Left lobe of liver (tissue), 2 donors: ENCODE results near the gene SOX13. TPM values are rescaled to one million over a fixed set of nuclear protein-coding genes. Genes with fewer than 3 reads are reported as not detected.
A peak's percentile ranks its signal among the peaks of the same experiment; 100 is the strongest.

Experiments used
- ATAC-seq: fragments of 200-7000 bp; cut with Tn5 transposase; one replicate; pipeline ENCODE4 v1.9.1; 2020; ENCODE audit warnings: mild to moderate bottlenecking, moderate library complexity
- DNase-seq: peaks from one replicate; pipeline ENCODE4 v3.0.0-alpha.2; 2020; ENCODE audit warnings: low spot score
- total RNA-seq: library from RNA; stranded (reverse); gene quantifications from one replicate; pipeline ENCODE4 v1.2.1, GENCODE V29; 2021
- donor health status: DM: no; HTN: no; CAD: no; lungs with moderate emphysema.
- donor health status: DM: no; HTN: yes; CAD: no.

Gene SOX13
- total RNA-seq, 1 donor from 2014 or later: 33.8 TPM

- no peak for ATAC-seq
- no peak for DNase-seq
Observed at GRCh38 chr1:204128464-204128963, 55.6 kb downstream of the SOX13 start.

DNA sequence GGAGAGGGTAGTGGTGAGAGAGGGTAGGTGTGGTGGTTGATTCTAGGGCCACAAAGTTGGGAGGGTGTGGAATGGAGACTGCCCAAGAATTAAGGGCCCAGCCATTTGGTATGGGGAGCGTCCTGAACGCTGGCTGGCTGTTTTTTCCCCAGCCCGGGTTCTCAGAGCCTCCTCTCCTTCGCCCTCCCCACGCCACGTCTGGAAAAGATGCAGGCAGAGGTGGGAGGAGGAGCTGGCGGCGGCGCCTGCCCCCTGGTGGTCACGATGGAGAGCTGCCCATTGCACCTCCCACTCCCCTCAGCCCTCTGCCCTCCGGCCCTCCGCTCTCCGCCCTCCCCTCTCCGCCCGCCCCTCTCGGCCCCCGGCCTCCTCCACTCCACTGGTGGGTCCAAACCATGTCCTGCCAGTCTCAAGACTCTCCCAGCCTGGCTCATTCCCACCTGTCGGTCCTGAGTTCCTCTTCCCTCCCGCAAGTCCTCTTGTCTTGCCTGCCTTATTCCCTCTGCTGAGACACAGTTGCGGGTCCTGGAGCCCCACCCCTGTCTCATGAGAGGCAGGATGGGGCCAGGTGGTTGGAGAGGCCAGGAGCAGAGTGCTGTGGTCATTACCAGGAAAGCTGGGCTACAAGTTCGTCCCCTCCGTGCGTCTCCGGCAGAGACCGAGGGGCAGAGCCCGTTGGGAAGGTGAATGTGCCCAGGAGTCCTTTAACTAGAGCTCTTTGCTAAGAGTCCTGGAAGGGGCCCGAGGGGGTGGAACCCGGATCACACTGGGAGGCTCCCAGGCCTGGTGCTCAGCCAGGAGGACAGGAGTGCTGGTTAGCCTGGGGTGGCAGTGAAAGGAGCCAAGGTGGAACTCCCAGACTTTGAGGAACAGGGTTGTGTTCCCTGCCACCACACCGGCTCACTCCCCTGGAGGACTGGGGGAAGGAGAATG is 56.3 kb downstream of the SOX13 start:
- ATAC-seq: peak; percentile 68

GRCh38 chr1:204130178-204130577 is 57.3 kb downstream of the SOX13 start:
- ATAC-seq (peak; percentile 65), DNase-seq (peak; percentile 97)

More for the DNA sequence above, 56.3 kb downstream of the SOX13 start:
- DNase-seq: peak; percentile 94

- DNase-seq: no peak
- ATAC-seq: peak; percentile 2
Observed at GRCh38 chr1:204130981-204131892, 58.3 kb downstream of the SOX13 start.

DNA sequence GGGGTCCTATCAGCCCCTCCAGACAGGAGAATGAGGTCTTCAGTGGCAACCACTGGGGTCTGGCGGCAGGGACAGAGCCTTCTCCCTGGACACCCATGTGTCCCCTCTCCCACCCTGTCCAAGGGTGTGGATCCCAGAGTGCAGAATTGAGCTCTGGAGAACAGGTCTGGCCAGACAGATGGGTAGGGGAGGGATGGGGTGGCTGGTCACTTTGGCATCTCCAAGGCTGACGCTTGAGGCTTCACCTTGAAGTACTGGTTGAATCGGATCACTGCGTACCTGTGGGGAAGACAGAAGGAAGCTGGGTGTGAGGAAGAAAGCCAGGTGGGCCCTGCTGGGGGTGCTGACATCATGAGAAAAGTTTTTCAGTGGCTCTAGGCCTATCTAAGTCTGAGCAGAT is 59.1 kb downstream of the SOX13 start:
- DNase-seq (no peak), ATAC-seq (no peak)

DNA sequence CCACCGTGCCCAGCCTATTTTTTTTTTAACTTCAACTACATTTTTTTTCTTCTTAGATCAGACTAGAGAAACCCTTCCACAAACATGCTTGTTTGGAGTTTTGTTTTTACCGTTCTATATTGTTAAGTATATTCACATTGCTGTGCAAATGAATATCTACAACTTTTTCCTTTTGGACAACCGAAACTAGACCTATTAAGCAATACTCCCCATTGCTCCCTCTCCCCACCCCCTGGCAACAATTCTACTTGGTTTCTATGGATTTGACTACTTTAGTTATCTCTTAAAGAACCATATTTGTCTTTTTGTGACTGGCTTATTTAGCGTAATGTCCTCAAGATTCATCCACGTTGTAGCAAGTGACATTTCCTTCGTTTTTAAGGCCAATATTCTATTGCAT is 59.8 kb downstream of the SOX13 start:
- DNase-seq: no peak
- no peak for ATAC-seq

- DNase-seq (no peak), ATAC-seq (no peak)
Observed at GRCh38 chr1:204134103-204134502, 61.2 kb downstream of the SOX13 start.

GRCh38 chr1:204136814-204137213 is 63.9 kb downstream of the SOX13 start:
- ATAC-seq (peak; percentile 2), DNase-seq (no peak)

DNA sequence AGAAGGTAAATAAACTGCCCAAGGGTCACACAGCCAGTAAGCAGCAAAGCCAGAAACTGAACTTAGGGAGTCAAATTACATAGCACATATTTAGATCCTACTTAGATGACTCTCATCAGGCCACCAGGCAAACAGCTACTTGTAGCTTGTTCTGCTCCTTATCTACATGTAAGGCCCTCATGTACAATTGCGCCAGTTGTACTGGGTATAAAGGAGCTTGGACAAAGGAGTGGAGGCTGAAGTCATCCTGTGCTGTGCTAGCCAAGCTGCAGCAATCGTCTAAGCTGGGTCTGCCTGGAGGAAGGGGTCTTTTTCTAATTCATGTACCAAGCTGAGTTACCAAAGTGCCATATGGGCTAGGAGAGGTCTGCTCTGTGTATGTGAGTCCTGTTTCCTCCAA is 66.2 kb downstream of the SOX13 start:
- DNase-seq (no peak), ATAC-seq (no peak)

DNA sequence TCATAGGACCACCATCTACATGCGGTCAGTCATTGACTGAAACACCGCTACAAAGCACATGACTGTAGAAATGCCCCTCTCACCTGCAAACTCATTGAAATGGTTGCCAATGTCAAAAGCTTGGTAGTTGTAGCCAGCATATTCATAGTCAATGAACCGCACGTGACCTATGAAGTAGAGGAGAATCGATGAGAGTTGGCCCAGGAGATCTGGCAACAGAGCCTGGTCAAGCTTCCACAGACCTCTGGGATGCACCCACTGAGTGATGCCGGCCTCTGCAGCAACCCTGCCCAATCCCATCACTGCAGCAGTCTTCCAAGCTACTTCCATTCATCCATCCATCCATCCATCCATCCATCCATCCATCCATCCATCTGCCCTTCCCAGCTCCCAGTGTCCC is 67.0 kb downstream of the SOX13 start:
- peak; percentile 48 for ATAC-seq
- DNase-seq: peak; percentile 73

- DNase-seq (no peak), ATAC-seq (no peak)
Observed at GRCh38 chr1:204141131-204141530, 68.2 kb downstream of the SOX13 start.

GRCh38 chr1:204142032-204142974 is 69.4 kb downstream of the SOX13 start:
- DNase-seq (peak; percentile 82), ATAC-seq (peak; percentile 41)

GRCh38 chr1:204143276-204144041 is 70.5 kb downstream of the SOX13 start:
- ATAC-seq: peak; percentile 1
- DNase-seq: peak; percentile 68

DNA sequence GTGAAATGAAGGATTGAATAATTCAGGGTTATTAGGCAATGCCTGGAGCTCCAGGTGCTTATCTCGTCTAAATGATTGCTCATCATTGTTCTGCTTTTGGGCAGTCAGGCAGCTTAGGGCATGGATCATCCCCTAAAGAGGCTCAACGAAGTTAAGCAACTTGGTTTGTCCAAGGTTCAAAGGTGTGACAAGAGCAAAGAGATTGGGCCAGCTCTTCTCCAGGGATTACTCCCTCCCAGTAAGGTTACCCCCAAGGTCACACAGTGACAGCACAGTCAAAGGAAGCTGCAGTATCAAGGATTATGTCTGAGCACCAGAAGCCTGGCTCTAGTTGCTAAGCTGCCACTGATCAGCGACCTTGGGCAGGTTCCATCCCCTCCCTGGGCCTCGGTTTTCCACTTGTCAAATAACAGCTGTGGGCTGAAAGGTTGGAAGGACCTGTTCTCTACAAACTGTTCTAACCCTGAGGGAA is 72.2 kb downstream of the SOX13 start:
- DNase-seq (peak; percentile 89), ATAC-seq (peak; percentile 46)

DNA sequence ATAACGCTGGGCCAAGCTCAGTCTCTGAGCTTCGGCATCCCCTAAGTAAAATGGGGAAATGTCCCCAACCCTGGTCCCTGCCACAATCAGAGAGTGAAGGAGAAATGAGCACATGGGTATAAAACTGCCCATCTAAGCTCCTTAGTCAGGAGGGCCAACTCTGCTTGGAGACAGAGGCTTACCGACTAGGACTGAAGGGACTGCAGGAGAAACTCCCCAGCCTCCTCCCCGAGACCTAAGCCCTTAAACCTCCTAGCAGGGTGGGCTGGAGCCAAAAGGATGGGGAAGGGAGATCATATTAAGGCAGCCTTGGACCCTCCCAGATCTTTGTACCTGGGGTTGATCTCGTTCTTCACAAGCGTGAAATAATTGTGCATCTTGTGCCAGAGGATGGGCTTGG is 73.4 kb downstream of the SOX13 start:
- DNase-seq (no peak), ATAC-seq (no peak)

- ATAC-seq (peak; percentile 49), DNase-seq (peak; percentile 97)
Observed at GRCh38 chr1:204146965-204147364, 74.0 kb downstream of the SOX13 start.

GRCh38 chr1:204147406-204148383 is 74.8 kb downstream of the SOX13 start:
- ATAC-seq (no peak), DNase-seq (peak; percentile 49)

DNA sequence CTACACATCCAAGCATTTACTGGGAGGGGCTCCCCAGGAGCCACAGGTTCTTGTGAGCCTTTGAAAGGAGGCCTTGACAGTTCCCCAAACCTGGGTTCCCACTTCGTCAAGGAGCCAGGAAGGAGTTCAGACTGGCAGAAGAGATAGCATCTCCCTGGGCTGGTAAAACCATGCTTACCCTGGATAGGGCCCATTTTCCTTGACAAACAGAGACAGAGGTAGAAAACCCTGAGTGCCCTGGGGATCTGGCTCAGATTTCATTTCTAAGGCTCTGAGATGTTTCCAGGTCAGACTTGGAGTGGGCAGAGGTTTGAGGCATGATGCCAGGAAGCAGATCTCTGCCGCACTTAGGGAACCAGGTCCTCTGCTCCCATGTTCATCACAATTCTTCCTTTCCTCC is 76.2 kb downstream of the SOX13 start:
- ATAC-seq (no peak), DNase-seq (no peak)
